IPS-NIHi7 (cell line): ENCODE data around the gene VPS13A.
A peak's percentile ranks its signal among the peaks of the same experiment; 100 is the strongest.
"Not testable (repeated sequence)": the region's sequence is repeated elsewhere in the genome, so short reads cannot be mapped to it uniquely, and the experiment has no call there.

Experiments used
- DNase-seq: peaks from one replicate; pipeline ENCODE4 v3.0.0; 2012; ENCODE audit warnings: mixed read lengths; ENCODE audit errors: extremely low spot score

Gene VPS13A

DNA sequence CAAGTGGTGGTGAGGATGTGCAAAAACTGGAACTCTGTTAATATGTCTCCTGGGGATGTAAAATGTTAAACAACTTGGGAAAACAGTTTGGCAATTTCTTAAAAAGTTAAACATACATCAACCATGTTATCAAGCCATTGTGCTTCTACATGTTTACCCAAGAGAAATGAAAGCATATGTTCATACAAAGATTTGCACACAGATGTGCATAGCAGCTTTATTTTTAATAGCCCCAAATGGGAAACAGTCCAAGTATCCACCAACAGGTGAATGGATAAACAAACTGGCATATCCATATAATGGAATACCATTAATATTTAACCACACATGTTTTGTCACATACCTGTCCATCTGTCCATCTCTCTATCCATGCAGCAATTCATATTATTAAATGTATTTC, 6.2 kb downstream of the VPS13A start:
- no peak for DNase-seq

DNA sequence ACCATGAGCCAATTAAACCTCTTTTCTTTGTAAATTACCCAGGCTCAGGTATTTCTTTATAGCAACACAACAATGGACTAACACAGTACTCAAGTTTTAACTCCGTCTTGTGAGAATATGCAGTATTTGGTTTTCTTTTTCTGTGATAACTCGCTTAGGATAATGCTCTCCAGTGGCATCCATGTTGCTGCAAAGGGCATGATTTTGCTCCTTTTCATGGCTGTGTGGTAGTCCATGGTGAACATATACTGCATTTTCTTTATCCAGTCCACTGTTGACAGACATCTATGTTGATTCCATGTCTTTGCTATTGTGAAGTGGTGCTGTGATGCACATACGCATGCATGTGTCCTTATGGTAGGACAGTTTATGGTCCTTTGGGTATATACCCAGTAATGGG, 10.9 kb downstream of the VPS13A start:
- DNase-seq, result no peak

DNA sequence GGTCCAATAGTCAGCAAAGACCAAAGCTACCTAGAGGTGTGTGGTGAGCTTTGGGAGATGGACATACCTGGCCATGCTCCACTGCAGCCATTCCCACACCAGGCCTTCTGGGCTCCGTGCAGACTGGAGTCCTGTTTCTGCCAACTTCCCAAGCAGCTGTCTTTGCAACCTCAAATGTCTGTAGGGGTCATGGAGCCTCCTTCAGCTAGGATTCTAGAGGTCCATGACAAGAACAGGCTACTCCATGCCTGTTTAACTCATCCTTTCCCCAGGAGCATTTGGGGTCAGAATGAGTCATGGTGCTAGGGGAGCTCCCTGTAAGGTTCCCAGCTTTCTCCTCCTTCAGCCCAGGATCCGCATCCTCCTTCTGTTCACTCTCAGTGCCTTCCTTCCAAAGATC, 17.1 kb downstream of the VPS13A start:
- DNase-seq, result no peak

DNA sequence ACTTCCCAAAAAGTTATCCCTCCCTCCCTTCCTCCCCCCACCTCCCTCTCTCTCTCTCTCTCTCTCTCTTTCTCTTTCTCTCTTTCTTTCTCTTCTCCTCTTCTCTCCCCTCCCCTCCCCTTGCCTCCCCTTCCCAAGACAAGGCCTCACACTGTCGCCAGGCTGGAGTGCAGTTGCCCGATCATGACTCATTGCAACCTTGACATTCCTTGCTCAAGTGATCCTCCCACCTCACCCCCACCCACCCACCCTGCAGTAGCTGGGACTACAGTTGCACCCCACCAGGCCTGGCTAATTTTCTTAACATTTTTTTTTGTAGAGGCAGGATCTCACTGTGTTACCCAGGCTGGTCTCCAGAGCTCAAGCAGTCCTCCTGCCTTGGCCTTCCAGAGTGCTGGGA, 32.8 kb downstream of the VPS13A start:
- DNase-seq, result peak; percentile 53

DNA sequence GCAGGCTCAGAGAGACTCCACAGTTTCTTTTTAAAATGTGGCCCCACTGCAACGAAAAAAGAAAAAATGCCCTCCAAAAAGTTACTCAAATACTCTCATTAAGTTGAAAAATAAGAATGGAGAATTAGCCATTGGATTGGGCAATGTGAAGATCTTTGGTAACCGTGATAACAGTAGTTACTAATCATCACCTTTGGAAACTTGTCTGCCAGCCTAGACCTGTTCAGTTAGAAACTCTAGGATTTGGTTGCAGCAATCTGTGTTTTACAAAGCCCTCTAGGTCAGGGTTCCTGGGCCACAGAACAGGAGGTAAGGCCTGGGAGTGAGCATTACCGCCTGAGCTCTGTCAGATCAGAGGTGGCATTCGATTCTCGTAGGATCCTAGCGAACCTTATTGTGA, 34.2 kb downstream of the VPS13A start:
- no peak for DNase-seq

DNA sequence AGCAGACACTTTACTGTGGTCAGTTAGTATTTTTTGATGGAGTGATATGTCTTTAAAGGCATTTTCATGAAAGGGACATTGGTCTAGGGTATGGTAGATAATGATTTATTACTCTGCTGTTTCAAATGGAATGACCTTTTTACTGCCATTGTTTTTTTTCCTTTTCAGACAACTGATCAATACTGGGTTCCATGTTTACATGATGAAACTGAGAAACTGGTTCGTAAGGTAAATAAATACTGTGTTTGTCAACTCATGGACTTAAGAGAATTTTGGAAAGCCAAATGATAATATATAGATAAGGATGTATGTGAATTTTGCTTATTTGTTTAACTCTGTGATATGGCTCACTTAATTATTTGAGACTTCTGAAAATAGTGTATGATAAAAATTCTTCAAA, 35.5 kb downstream of the VPS13A start:
- no peak for DNase-seq

DNA sequence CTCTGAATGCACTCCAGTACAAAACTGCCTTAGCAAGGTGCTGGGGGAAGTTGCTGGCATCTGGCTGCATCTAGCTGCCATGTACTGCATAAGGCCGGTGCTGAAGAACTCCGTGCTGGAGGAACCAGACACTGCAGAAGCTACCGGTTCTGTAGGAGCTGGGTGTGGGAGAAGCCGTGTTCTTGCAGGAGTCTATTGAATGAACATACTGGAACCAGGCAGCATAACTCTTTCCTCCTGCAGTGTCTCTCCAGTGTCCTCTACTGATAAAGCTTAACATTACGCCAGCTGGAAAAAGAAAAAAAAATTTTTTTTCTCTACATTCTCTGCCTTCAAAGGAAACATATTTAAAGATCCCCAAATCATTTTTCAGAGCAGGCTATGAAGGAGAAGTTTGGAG, 38.5 kb downstream of the VPS13A start:
- peak; percentile 16 for DNase-seq

DNA sequence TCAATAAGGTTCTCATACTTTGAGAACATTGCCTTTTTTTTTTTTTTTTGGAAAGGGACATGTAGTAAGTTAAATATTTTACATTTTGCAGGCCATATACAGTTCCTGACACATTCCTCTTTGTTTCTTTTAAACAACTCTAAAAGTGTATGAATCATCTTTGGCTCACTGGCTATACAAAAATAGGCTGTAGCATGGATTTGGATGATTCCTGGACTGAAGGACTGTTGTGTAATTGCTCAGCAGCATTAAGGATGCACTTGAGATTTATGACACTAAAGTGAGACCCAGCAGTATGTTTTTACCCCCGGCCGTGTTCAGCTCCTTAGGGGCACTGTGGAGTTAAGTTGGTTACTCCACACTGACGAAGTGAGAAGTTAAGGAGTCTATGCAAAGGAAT, 41.3 kb downstream of the VPS13A start:
- no peak for DNase-seq

DNA sequence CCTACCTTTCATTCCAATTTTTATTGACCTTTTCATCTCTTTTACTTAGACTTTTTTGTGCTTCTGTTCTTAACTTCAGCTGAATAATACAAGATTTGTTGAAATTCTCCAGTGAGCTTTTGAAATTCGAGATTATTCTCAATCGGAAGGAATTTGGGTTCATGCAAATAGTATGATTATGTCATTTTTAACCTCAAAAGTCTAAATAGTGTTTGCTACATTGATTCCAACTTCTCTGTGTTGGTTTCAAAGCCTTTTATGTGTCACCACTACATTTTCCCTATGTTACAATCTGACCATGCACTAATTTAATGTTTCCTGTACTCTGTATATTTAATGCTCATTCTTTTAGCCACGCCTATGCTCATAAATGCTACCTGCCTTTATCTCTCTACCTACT, 44.1 kb downstream of the VPS13A start:
- no peak for DNase-seq

DNA sequence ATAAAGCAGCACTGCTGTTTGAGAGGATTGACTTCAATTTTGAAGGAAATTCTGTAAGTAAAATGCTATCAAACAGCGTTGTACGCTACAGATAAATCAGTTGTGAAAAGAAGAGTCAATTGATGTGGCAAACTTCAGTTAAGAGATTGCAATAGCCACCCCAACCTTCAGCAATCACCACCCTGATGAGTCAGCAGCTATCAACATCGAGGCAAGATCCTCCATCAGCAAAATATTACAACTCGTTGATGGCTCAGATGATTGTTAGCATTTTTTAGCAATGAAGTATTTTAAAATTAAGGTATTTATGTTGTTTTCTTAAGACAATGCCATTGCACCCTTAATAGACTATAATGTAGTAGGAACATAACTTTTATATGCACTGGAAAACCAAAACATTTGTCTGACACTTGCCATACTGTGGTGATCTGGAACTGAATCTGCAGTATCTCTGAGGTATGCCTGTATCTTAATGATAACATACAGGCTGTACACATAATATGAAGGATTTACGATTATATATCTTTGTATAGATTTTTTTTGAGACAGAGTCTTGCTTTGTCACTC, 47.5 kb downstream of the VPS13A start:
- DNase-seq, result no peak

DNA sequence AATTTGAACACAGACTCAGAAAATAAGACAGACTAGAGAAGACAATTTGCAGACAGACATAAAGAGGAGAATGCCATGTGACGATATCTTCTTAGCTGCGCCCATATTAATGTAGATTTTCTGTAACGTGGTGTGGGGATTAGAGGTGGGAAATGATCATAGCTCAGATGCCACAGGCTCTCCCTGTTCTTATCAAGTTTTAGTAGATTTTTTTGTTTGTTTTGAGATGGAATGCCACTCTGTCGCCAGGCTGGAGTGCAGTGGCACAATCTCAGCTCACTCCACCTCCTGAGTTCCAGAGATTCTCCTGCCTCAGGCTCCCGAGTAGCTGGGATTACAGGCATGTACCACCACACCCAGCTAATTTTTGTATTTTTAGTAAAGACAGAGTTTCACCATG, 59.4 kb downstream of the VPS13A start:
- DNase-seq, result no peak

DNA sequence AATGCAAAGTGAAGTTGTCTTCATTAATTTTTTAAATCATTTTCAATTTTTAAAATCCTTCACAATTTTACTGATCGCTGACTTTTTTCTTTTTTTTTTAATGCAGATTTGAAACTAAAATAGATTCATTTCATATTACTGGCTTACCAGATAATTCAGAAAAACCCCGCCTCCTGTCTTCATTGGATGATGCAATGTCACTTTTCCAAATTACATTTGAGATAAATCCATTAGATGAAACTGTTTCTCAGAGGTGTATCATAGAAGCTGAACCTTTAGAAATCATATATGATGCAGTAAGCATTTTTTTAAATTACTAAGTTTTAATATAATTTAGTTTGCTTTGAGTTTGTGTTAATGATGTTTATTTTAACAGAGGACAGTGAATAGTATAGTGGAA, 60.6 kb downstream of the VPS13A start:
- no peak for DNase-seq

DNA sequence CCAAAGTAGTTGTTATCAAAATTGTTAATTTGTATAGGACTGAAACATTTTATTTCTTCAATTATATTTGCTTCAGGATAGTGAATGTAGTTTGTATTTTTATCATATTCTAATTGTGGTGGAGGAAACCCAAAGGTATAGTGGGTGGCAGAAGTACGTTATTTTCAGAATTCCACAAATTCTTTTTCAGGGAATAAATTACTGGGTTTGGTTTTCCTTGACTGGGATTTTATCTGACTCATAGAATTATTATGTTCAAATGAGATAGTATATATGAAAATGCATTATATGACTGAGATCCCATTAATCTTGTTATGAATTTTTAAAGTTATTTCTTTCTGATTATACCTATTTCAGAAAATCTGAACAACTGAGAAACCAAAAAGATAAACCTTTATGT, 73.7 kb downstream of the VPS13A start:
- DNase-seq, result no peak

DNA sequence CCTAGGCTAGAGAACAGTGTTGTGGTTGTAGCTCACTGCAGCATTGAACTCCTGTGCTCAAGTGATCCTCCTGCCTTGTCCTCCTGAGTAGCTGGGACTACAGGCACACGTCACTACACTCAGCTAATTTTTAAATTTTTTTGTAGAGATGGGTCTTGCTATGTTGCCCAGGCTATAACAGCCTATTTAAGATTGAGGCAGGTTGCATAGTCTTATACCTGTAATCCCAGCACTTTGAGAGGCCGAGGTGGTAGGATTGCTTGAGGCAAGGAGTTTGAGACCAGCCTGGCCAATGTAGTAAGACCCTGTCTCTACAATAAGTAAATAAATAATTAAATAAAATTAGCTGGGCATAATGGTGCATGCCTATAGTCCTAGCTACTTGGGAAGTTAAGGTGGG, 79.9 kb downstream of the VPS13A start:
- DNase-seq, result no peak

DNA sequence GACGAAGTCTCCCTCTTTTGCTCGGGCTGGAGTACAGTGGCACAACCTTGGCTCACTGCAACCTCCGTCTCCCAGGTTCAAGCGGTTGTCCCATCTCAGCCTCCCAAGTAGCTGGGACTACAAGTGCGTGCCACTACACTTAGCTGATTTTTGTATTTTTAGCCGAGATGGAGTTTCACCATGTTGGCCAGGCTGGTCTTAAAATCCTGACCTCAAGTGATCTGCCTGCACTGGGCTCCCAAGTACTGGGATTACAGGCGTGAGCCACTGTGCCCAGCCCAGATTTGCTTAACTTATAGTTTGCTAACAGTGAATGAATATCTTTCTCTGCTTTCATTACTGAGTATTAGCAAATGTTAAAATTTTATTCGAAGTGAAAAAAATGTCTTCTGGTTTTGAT, 84.3 kb downstream of the VPS13A start:
- no peak for DNase-seq

DNA sequence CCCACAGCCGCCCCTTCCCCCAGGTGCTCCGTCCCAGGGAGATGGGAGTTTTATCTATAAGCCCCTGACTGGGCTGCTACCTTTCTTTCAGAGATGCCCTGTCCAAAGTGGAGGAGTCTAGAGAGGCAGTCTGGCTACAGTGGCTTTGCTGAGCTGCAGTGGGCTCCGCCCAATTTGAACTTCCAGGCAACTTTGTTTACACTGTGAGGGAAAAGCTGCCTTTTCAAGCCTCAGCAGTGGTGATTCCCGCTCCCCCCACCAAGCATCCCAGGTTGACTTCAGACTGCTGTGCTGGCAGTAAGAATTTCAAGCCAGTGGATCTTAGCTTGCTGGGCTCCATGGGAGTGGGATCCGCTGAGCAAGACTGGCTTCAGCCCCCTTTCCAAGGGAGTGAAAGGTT, 90.4 kb downstream of the VPS13A start:
- not testable (repeated sequence) for DNase-seq

DNA sequence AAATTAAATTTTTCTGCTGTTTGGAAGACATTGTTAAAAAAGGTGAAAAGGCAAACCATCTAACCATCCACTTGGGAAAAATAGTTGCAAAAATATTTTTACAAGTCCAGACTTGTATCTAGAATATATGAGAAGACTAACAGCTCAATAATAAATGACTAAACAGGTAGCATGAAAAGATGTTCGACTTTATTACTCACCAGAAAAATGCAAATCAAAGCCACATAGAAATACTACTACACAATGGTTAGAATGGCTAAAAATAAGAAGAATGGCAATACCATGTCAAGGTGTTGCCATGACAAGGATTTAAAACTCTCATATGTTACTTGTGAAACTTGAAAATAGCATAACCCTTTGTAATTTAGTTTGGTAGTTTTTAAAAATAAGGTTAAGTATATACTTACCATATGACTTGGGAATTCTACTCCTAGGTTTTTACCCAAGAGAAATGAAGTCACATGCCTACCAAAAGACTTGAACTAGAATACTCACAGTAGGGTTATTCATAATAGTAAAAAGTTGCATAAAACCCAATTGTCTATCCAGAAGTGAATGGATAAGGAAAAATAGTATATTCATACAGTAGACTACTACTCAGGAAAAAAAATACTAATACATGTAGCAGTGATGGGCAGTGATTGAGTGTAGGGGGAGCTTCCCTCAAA, 93.8 kb downstream of the VPS13A start:
- no peak for DNase-seq

DNA sequence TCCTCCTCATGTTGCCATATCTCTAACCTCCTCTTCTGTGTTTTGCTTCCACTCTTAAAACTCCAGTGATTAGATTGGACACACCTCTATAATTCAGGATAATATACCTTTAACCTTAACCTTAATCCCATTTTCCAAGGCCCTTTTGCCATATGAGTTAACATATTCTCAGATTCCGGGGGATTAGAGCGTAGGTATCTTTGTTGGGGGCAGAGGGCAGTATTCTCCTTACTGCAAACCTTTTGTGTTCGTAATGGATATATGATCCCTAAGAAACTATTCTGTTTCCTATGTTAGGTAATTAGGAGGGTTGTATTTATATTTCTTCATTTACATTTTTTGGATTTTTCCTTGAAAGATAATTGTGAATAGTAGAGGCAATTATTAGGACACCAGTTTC, 99.5 kb downstream of the VPS13A start:
- no peak for DNase-seq

DNA sequence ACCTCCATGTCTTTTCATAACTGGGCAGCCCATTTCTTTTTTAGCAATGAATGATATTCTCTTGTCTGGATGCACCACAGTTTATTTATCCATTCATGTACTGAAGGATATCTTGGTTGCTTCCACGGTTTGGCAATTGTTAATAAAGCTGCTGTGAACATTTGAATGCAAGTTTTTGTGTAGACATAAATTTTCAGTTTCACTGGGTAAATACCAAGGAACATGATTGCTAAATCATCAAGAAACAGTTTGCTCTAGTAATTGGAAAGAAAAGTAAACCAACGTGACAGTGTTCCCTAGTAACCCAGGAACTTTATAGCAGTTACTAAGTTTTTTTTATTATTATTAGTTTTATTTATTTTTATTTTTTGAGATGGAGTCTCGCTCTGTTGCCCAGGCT, 100.4 kb downstream of the VPS13A start:
- no peak for DNase-seq

DNA sequence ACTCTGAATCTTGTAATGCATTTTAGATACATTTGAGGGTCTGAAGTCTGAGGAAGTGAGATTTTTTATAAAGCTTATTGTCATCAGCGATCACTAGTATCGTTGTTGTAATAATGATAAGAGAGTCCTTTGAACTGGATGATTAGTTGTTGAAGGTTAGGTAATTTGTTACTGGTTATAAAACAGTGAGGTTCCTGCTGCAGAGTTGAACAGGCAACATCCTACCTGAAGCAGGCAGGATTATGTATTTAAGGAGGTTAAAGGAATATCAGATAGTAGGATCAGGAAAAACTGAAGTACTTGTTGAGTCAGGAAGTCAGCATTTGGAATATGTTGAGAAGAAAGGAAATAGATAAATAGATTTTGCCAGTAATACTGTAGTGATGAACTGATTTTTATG, 106.7 kb downstream of the VPS13A start:
- DNase-seq, result no peak

DNA sequence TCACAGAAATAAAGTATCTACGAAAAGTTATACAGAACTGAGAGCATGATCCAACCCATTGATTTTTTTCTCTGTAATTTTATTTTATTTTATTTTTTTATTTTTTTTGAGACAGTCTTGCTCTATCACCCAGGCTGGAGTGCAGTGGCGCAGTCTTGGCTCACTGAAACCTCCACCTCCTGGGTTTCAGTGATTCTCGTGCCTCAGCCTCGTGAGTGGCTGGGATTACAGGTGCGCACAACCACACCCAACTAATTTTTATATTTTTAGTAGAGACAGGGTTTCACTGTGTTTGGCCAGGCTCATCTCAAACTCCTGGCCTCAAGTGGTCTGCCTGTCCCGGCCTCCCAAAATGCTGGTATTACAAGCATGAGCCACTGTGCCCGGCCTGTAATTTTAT, 107.3 kb downstream of the VPS13A start:
- DNase-seq, result no peak

DNA sequence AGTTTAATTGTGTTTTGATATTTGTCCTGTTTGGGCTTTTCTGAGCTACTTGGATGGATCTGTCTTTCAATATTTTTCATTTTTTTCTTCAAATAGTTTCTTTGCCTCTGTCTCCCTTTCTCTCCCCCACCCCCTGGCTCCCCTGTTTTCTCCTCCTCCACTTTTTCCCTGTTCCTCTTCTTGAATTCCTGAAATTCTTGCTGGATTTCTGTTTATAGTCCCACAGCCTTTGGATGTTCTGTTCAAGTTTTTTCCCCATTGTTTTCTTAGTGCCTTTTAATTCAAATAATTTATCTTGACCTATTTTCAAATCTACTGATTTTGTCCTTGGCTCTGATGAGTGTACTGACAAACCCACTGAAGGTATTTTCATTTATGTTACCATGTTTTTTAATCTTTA, 113.0 kb downstream of the VPS13A start:
- DNase-seq, result no peak

DNA sequence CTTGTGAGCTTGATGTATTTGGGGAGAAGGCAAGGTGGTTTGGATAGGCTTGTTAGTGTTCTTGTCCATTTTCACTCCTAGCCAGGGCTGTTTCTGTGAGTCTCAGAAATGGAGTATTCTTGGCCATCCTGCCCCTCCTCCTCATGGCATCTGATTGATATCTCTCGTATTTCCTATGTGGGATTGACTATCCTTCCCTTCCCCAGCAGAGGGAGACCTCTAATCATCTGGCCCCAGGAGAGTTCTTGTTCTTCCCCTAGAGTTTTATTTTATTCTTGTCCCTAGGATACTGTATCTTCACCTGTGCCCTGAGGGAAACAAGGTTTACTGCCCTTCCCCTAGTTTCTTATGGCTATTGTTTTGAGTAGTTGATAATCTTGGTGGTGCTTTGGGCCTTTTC, 114.4 kb downstream of the VPS13A start:
- peak; percentile 79 for DNase-seq

DNA sequence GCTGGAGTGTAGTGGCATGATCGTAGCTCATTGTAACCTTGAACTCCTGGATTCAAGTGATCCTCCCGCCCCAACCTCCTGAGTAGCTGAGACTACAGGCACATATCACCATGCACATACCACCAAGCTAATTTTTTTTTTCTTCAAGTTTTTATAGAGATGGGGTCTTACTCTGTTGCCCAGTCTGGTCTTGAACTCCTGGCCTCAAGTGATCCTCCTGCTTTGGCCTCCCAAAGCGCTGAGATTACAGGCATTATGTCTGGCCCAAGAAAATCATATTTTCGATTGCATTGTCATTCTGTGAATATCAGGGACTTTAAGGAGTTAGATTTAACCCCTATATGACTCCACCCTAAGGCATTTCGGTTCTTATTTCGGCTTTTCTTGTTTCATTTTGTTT, 116.6 kb downstream of the VPS13A start:
- DNase-seq, result no peak
